ENCODE data around the gene ORAI1. TPM values are rescaled to one million over a fixed set of nuclear protein-coding genes. Genes with fewer than 3 reads are reported as not detected.
A peak's percentile ranks its signal among the peaks of the same experiment; 100 is the strongest.

ORAI1 gene
- total and polyA plus RNA-seq, 7 donors: 5.3 to 24.9 (median 9.6) TPM

GRCh38 chr12:121668750-121669520 lies 42.6 kb downstream of the ORAI1 start:
- Histone ChIP-seq H3K4me3 (no peak overlapping the region), H3K4me1 (peaks cover 0 to 19% (median 16%) of the 10 kb centered on the region in 4 donors), H3K27ac (no peak overlapping the region), H3K27me3 (no peaks in the 10 kb centered on the region), H3K9me3 (no peaks in the 10 kb centered on the region), H3K36me3 (no peaks in the 10 kb centered on the region)
- no peak for TF ChIP-seq EP300 (IDR thresholded peaks at IDR 0.05)
- peak in 3 of 4 experiments; percentile 15 to 48 (median 41) for TF ChIP-seq CTCF (IDR thresholded peaks at IDR 0.05)
- no peak for DNase-seq
- intact Hi-C loops (cut with DNase I): no loop called here
- 81 to 85% methylated on average over 18 of the region's 18 CpGs for WGBS, 2 donors

DNA sequence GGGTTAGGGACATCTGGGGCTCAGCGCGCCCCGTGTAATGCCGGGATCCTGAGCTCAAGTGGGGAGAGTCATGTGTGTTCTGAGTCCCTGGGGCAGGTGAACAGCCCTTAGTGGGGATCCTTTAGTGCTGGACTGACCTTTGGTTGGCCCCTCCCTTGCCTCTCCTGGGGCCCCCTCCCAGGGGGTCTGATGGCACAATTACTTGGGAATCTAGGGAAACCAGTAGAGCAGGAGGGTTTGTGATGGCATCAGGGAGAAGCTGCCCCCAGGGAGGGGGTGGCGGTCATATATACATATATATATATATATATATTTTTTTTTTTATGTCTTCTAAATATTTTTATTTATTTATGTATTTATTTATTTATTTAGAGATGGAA lies 43.2 kb downstream of the ORAI1 start, which contains the start of gene MORN3:
Gene MORN3 (minus strand): TSS at position 134 of the 380 bp plus-strand sequence. CDS start 171 bp downstream, outside the sequence.
- Histone ChIP-seq H3K27ac (no peak within 1 kb of the TSS), H3K4me3 (no peak within 1 kb of the TSS), H3K4me1 (peaks cover 0 to 19% (median 16%) of the 10 kb centered on the region in 4 donors), H3K27me3 (no peaks in the 10 kb centered on the region), H3K9me3 (no peaks in the 10 kb centered on the region), H3K36me3 (no peaks in the 10 kb centered on the region)
- TF ChIP-seq POLR2A (IDR thresholded peaks at IDR 0.05) (no peak), CTCF (IDR thresholded peaks at IDR 0.05) (no peak), EP300 (IDR thresholded peaks at IDR 0.05) (no peak), POLR2AphosphoS5 (IDR thresholded peaks at IDR 0.05) (no peak)
- DNase-seq: no peak
- WGBS, 2 donors: 93 to 97% methylated on average over 5 of the region's 5 CpGs
- intact Hi-C loops (cut with DNase I): no loop called here

DNA sequence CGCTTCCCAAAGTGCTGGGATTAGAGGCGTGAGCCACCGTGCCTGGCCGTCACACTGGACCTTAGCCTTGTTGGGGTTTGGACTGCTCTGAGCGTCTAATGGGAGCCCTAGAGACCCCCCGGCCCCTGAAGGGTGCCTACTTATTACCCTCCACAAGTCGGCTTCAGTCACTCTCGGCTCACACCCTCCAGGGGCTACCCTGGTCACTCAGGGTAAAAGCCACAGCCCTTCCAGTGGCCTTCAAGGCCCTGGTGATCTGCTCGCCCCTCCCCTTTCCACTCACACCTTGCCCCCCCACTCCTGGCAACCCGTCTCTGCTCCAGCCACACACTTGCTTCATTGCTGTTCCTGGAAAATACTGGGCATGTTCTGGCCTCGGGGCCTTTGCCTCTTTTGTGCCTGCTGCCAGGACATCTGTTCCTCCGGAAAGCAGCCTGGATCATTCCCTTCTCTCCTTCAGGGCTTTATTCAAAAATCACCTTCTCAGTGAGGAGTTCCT lies 46.7 kb downstream of the ORAI1 start:
- H3K27ac ChIP-seq: peak overlapping the region; percentile 30 to 76 (median 64)
- 14 to 55% methylated on average over 12 of the region's 12 CpGs for WGBS, 2 donors
- intact Hi-C loops (cut with DNase I): loop anchor here (5.0 kb wide), 1 partner anchor 46 kb away; the partner anchor contains the start of gene ORAI1
- H3K4me3 ChIP-seq: peak overlapping the region in 3 of 4 donors; percentile 38 to 49 (median 42)
- peaks cover 0 to 19% (median 16%) of the 10 kb centered on the region in 4 donors for H3K4me1 ChIP-seq
- DNase-seq: peak; percentile 82
- H3K36me3 ChIP-seq: no peaks in the 10 kb centered on the region
- TF ChIP-seq CTCF (IDR thresholded peaks at IDR 0.05) (no peak), EP300 (IDR thresholded peaks at IDR 0.05) (no peak), POLR2A (IDR thresholded peaks at IDR 0.05) (no peak), POLR2AphosphoS5 (IDR thresholded peaks at IDR 0.05) (peak in 1 of 4 donors; percentile 13)
- no peaks in the 10 kb centered on the region for H3K9me3 ChIP-seq
- no peaks in the 10 kb centered on the region for H3K27me3 ChIP-seq

DNA sequence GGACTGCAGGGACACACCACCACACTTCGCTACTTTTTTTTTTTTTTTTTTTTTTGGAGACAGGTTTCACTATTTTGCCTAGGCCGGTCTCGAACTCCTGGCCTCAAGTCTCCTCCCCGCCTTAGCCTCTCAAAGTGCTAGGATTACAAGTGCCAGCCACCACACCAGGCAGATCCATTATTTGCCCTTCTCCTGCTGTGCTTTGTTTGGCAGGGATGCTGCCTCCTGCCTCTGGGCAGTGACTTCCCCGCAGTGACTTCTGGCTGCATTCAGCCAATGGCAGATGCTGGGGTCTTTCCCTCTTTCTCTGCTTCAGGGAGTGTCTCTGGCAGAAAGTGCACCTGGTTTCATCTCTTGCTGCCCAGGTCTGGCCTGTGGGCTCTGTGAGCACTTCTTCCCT lies 49.9 kb downstream of the ORAI1 start:
- Histone ChIP-seq H3K27ac (no peak overlapping the region), H3K4me1 (peaks cover 0 to 19% (median 16%) of the 10 kb centered on the region in 4 donors), H3K27me3 (no peaks in the 10 kb centered on the region), H3K4me3 (no peak overlapping the region), H3K36me3 (no peaks in the 10 kb centered on the region), H3K9me3 (no peaks in the 10 kb centered on the region)
- DNase-seq: no peak
- TF ChIP-seq CTCF (IDR thresholded peaks at IDR 0.05) (no peak), POLR2AphosphoS5 (IDR thresholded peaks at IDR 0.05) (no peak), EP300 (IDR thresholded peaks at IDR 0.05) (no peak)
- intact Hi-C loops (cut with DNase I): no loop called here
- WGBS, 2 donors: 95 to 96% methylated on average over 5 of the region's 5 CpGs

Measured in sigmoid colon (tissue), 7 donors.